H1 (cell line): Measurements from ENCODE around the gene PPP6R1. TPM values are rescaled to one million over a fixed set of nuclear protein-coding genes. Genes with fewer than 3 reads are reported as not detected.

Experiments
- CTCF ChIA-PET: fragments of 300-600 bp; sonication (Branson Sonifier 250); formaldehyde crosslinking; loops from one replicate; lab custom pipeline; 2021; ENCODE audit not compliant: partially characterized antibody; lab: Charles Lee
- POLR2A ChIA-PET: fragments of 300-600 bp; sonication (Branson Sonifier 250); formaldehyde crosslinking; loops from one replicate; lab custom pipeline; 2021; ENCODE audit warnings: inconsistent platforms; ENCODE audit not compliant: partially characterized antibody; lab: Charles Lee
- DNase-seq, 2 experiments: peaks; one replicate each; pipeline versions ENCODE4 v3.0.0 to v3.0.0-alpha.2; 2010 to 2022; ENCODE audit warnings: low spot score in 2 of 2, low read depth in 1 of 2, mixed read lengths in 1 of 2
- FAIRE-seq: peaks from 2 replicates; lab custom pipeline; 2011; peaks lifted over from hg19 to GRCh38; lab: Jason Lieb, UNC
- H2AFZ ChIP-seq: 2 replicates; pipeline ENCODE4 v1.8.1; 2012; ENCODE audit warnings: low read length, inconsistent platforms
- H2AK5ac ChIP-seq: 2 replicates; pipeline ENCODE4 v1.6.1; 2013; ENCODE audit warnings: low read depth, low read length
- H2BK120ac ChIP-seq: replicated peaks from 2 replicates; pipeline ENCODE3; 2013; ENCODE audit warnings: low read depth, low read length, inconsistent platforms
- H2BK12ac ChIP-seq: 2 replicates; pipeline ENCODE4 v1.6.1; 2013; ENCODE audit warnings: low read depth, low read length
- H2BK15ac ChIP-seq: 2 replicates; pipeline ENCODE4 v1.6.1; 2013; ENCODE audit warnings: low read length
- H2BK20ac ChIP-seq: 2 replicates; pipeline ENCODE4 v1.6.1; 2013; ENCODE audit warnings: low read length
- H2BK5ac ChIP-seq: 2 replicates; pipeline ENCODE4 v1.6.1; 2013; ENCODE audit warnings: low read depth, low read length
- H3K14ac ChIP-seq: 2 replicates; pipeline ENCODE4 v1.6.1; 2013; ENCODE audit warnings: inconsistent platforms; ENCODE audit not compliant: insufficient read length
- H3K18ac ChIP-seq: 2 replicates; pipeline ENCODE4 v1.6.1; 2013; ENCODE audit warnings: low read length; ENCODE audit errors: extremely low read depth
- H3K23ac ChIP-seq: 2 replicates; pipeline ENCODE4 v1.6.1; 2013; ENCODE audit warnings: inconsistent platforms; ENCODE audit not compliant: insufficient read length
- H3K23me2 ChIP-seq: 2 replicates; pipeline ENCODE4 v1.6.1; 2013; ENCODE audit warnings: low read depth, low read length
- H3K27ac ChIP-seq: 2 replicates; pipeline ENCODE4 v1.6.1; 2011; ENCODE audit warnings: low read depth, low read length, inconsistent platforms
- H3K27me3 ChIP-seq, 4 experiments: replicated peaks in 1 of 4; 1 replicate in 1 of 4; 2 replicates in 3 of 4; pipeline versions ENCODE4 v1.6.1 to v1.8.1; 2011 to 2013; ENCODE audit warnings: low read length in 3 of 4, mild to moderate bottlenecking in 3 of 4, inconsistent platforms in 2 of 4, mixed read lengths in 2 of 4, moderate library complexity in 1 of 4; ENCODE audit not compliant: control insufficient read depth in 3 of 4, insufficient read depth in 3 of 4; ENCODE audit errors: extremely low read depth in 1 of 4
- H3K36me3 ChIP-seq, 4 experiments: 2 replicates each; pipeline versions ENCODE4 v1.6.1 to v1.8.1; 2011 to 2013; ENCODE audit warnings: mild to moderate bottlenecking in 4 of 4, low read length in 3 of 4, moderate library complexity in 2 of 4, control low read depth in 1 of 4, inconsistent platforms in 1 of 4; ENCODE audit not compliant: insufficient read depth in 4 of 4, control insufficient read depth in 2 of 4
- H3K4ac ChIP-seq: replicated peaks from 2 replicates; pipeline ENCODE3; 2013; ENCODE audit warnings: low read length, low read depth, mixed read lengths, inconsistent platforms; ENCODE audit not compliant: insufficient read length
- H3K4me1 ChIP-seq, 4 experiments: replicated peaks in 1 of 4; 1 replicate in 1 of 4; 2 replicates in 3 of 4; pipeline versions ENCODE4 v1.6.1 to v1.8.1; 2011 to 2013; ENCODE audit warnings: low read length in 3 of 4, inconsistent platforms in 2 of 4, mixed read lengths in 1 of 4; ENCODE audit not compliant: insufficient read depth in 4 of 4, control insufficient read depth in 3 of 4
- H3K4me2 ChIP-seq, 2 experiments: 2 replicates each; pipeline versions ENCODE4 v1.6.1 to v1.8.1; 2011 to 2013; ENCODE audit warnings: low read depth in 2 of 2, low read length in 2 of 2, control low read depth in 1 of 2, inconsistent platforms in 1 of 2, mild to moderate bottlenecking in 1 of 2; ENCODE audit not compliant: insufficient read depth in 1 of 2
- H3K4me3 ChIP-seq, 4 experiments: fragments of 200-600, 300-600 bp in 1 of 4; sonication (generic), shearing (Covaris generic), sonication (Bioruptor Twin) in 1 of 4; 2 replicates each; pipeline versions ENCODE4 v1.5.1 to v1.8.1; 2011 to 2016; ENCODE audit warnings: low read length in 4 of 4, low read depth in 3 of 4, control low read depth in 2 of 4, inconsistent platforms in 2 of 4, mild to moderate bottlenecking in 2 of 4, mixed read lengths in 1 of 4, moderate library complexity in 1 of 4; ENCODE audit not compliant: insufficient read depth in 2 of 4; ENCODE audit errors: extremely low read depth in 1 of 4
- H3K56ac ChIP-seq: replicated peaks from 2 replicates; pipeline ENCODE3; 2013; ENCODE audit warnings: low read depth, mild to moderate bottlenecking, mixed read lengths, low read length, inconsistent platforms; ENCODE audit not compliant: insufficient read length
- H3K79me1 ChIP-seq: 2 replicates; pipeline ENCODE4 v1.6.1; 2013; ENCODE audit warnings: low read depth, low read length, control low read depth
- H3K79me2 ChIP-seq, 2 experiments: 2 replicates each; pipeline versions ENCODE4 v1.6.1 to v1.8.1; 2012 to 2013; ENCODE audit warnings: low read length in 2 of 2, mild to moderate bottlenecking in 2 of 2, inconsistent platforms in 1 of 2; ENCODE audit not compliant: insufficient read depth in 2 of 2, control insufficient read depth in 1 of 2
- H3K9ac ChIP-seq, 4 experiments: replicated peaks in 1 of 4; 1 replicate in 1 of 4; 2 replicates in 3 of 4; pipeline versions ENCODE4 v1.6.1 to v1.8.1; 2011 to 2013; ENCODE audit warnings: low read depth in 3 of 4, low read length in 3 of 4, control low read depth in 2 of 4, mild to moderate bottlenecking in 2 of 4, moderate library complexity in 2 of 4, inconsistent platforms in 1 of 4; ENCODE audit errors: extremely low read depth in 1 of 4
- H3K9me3 ChIP-seq, 2 experiments: 2 replicates each; pipeline versions ENCODE4 v1.6.1 to v1.8.1; 2012 to 2013; ENCODE audit warnings: mild to moderate bottlenecking in 2 of 2, moderate library complexity in 2 of 2, control low read depth in 1 of 2, inconsistent platforms in 1 of 2, low read depth in 1 of 2, low read length in 1 of 2, mixed read lengths in 1 of 2; ENCODE audit not compliant: insufficient read depth in 2 of 2
- H4K20me1 ChIP-seq, 2 experiments: replicated peaks in 1 of 2; 2 replicates each; pipeline versions ENCODE3 to v1.8.1; 2011 to 2013; ENCODE audit warnings: inconsistent platforms in 2 of 2, low read length in 2 of 2, mild to moderate bottlenecking in 1 of 2; ENCODE audit not compliant: insufficient read depth in 2 of 2, control insufficient read depth in 1 of 2
- H4K5ac ChIP-seq: 2 replicates; pipeline ENCODE4 v1.6.1; 2013; ENCODE audit warnings: low read length, low read depth, mixed read lengths, inconsistent platforms; ENCODE audit not compliant: insufficient read length
- H4K8ac ChIP-seq: 2 replicates; pipeline ENCODE4 v1.8.0; 2013; ENCODE audit warnings: mild to moderate bottlenecking, moderate library complexity, low read length, inconsistent platforms; ENCODE audit not compliant: insufficient read depth; ENCODE audit errors: extremely low read depth
- H4K91ac ChIP-seq: replicated peaks from 2 replicates; pipeline ENCODE3; 2013; ENCODE audit warnings: low read length, mixed read lengths, inconsistent platforms; ENCODE audit not compliant: insufficient read length
- ASH2L ChIP-seq: fragments of 200-600, 300-600 bp; sonication (generic); IDR thresholded peaks from one replicate; pipeline ENCODE4 v1.7.1; 2017; ENCODE audit warnings: low read length
- ATF3 ChIP-seq: IDR thresholded peaks from 2 replicates; pipeline ENCODE4 v1.6.1; 2011; ENCODE audit warnings: low read depth, mild to moderate bottlenecking, low read length; ENCODE audit not compliant: insufficient read depth
- BRCA1 ChIP-seq: IDR thresholded peaks from 2 replicates; pipeline ENCODE4 v1.6.1; 2012; ENCODE audit warnings: low read depth, low read length, improper control_type of control experiment
- CREB1 ChIP-seq: IDR thresholded peaks from 2 replicates; pipeline ENCODE4 v1.6.1; 2012; ENCODE audit warnings: inconsistent platforms
- JUN ChIP-seq: IDR thresholded peaks from 2 replicates; pipeline ENCODE4 v1.6.1; 2011; ENCODE audit warnings: low read depth, mild to moderate bottlenecking, improper control_type of control experiment, low read length
- JUND ChIP-seq: IDR thresholded peaks from 2 replicates; pipeline ENCODE4 v1.6.1; 2011; ENCODE audit warnings: mild to moderate bottlenecking, improper control_type of control experiment, low read length
- MAX ChIP-seq: IDR thresholded peaks from 2 replicates; pipeline ENCODE4 v1.6.1; 2012; ENCODE audit warnings: inconsistent platforms
- RFX5 ChIP-seq: IDR thresholded peaks from 2 replicates; pipeline ENCODE4 v1.6.1; 2011; ENCODE audit warnings: low read depth, low read length, improper control_type of control experiment, borderline replicate concordance
- TAF1 ChIP-seq: IDR thresholded peaks from 2 replicates; pipeline ENCODE4 v1.6.1; 2011; ENCODE audit warnings: mild to moderate bottlenecking, low read depth, low read length
- TBP ChIP-seq: IDR thresholded peaks from 2 replicates; pipeline ENCODE4 v1.6.1; 2011; ENCODE audit warnings: low read depth, low read length, improper control_type of control experiment
- WGBS, 2 experiments: shearing (Covaris generic) in 1 of 2; methylation state at CpG; one replicate each; pipeline versions ENCODE4 v1.1.6 to v1.1.7; 2013 to 2015; ENCODE audit warnings: low lambda C conversion rate in 2 of 2, mixed read lengths in 2 of 2, inconsistent platforms in 1 of 2, low coverage in 1 of 2, missing lambda C conversion rate in 1 of 2; ENCODE audit not compliant: insufficient replicate concordance in 2 of 2, insufficient coverage in 1 of 2, insufficient read length in 1 of 2; ENCODE audit errors: extremely low coverage in 1 of 2, missing lambda C conversion rate in 1 of 2; 5-methylcytosine and 5-hydroxymethylcytosine counted together
- polyA plus RNA-seq, 7 experiments: library from polyadenylated mRNA; depleted of rRNA in 3 of 7; stranded (reverse) in 5 of 7; unstranded in 2 of 7; fragments of >200 nt in 5 of 7; fragments of 200-250 nt in 2 of 7; gene quantifications; 1 replicate in 5 of 7; 2 replicates in 1 of 7; 4 replicates in 1 of 7; pipeline versions ENCODE4 v1.2.1 to v1.2.3, GENCODE V29; 2011 to 2013; ENCODE audit warnings: missing spikeins in 2 of 7, mixed read lengths in 2 of 7
- total RNA-seq: library from RNA; stranded (reverse); fragmentation: NEBNext Ultra II Directional; extraction: Animal tissue kit (Norgen Biotek cat#: 25700); gene quantifications from 2 replicates; pipeline ENCODE4 v1.2.1, GENCODE V29; 2021

Gene PPP6R1
- total and polyA plus RNA-seq, 2 of the 8 experiments (the other 6 are each of a cell fraction or from before 2014, with no cell fraction given): 36.4 to 74.4 TPM

- Histone ChIP-seq H3K4me2 (peak overlapping the region; percentile 47 to 53; a peak in 3 of 4 replicates), H3K4ac (no peak overlapping the region), H3K79me2 (no peaks in the 10 kb centered on the region), H3K9ac (no peak overlapping the region), H2AK5ac (no peak overlapping the region), H3K23ac (no peak overlapping the region), H3K23me2 (no peaks in the 10 kb centered on the region; the same call in 1 of the 2 replicates), H3K27me3 (no peaks in the 10 kb centered on the region; a peak in 1 of 7 replicates), H3K56ac (no peak overlapping the region), H2BK120ac (no peak overlapping the region), H3K79me1 (no peaks in the 10 kb centered on the region), H3K36me3 (no peaks in the 10 kb centered on the region), H2BK5ac (no peak overlapping the region), H2BK12ac (peak overlapping the region; percentile 60; the same call in 1 of the 2 replicates), H3K14ac (no peak overlapping the region), H3K4me3 (no peak overlapping the region), H4K20me1 (no peaks in the 10 kb centered on the region), H4K91ac (no peak overlapping the region), H4K5ac (no peak overlapping the region), H2AFZ (peak overlapping the region; percentile 68; the same call in 1 of the 2 replicates), H3K18ac (no peak overlapping the region; the same call in 1 of the 2 replicates), H2BK20ac (no peak overlapping the region), H3K27ac (no peak overlapping the region), H4K8ac (0 out of 2 replicates have a peak overlapping the region, but pooled peaks have one; percentile 3), H3K4me1 (peaks cover 0 to 3% (median under 1%) of the 10 kb centered on the region in 4 experiments; a peak in 2 of 7 replicates), H3K9me3 (peaks cover 0 to under 1% of the 10 kb centered on the region in 2 experiments; a peak in 1 of 4 replicates), H2BK15ac (no peak overlapping the region)
- 63% methylated on average over 26 of the region's 29 CpGs; no CpG with 5 or more reads in 1 of the 2 experiments for WGBS, 2 experiments
- ChIA-PET POLR2A (interaction anchor here (0.9 to 1.1 kb wide), 5 partner anchors 9 to 201 kb away, joined by 3 to 4 read pairs (median 3); partner anchors contain the start of gene UBE2S), CTCF (interaction anchor here (0.8 to 1.5 kb wide), 5 partner anchors 9 to 71 kb away, joined by 3 to 5 read pairs (median 4); partner anchors contain the start of gene DNAAF3)
- TF ChIP-seq ASH2L (no peak), CREB1 (no peak), TBP (peak; percentile 40; the same call in 1 of the 2 replicates), TAF1 (0 out of 2 replicates have a peak, but pooled peaks have one; percentile 38), JUND (peak; percentile 95), BRCA1 (no peak), JUN (0 out of 2 replicates have a peak, but pooled peaks have one; percentile 57), RFX5 (no peak), MAX (peak; percentile 24; the same call in 1 of the 2 replicates), ATF3 (0 out of 2 replicates have a peak, but pooled peaks have one; percentile 27)
- peak in 1 of 2 experiments; percentile 74 for DNase-seq
- no peak for FAIRE-seq
Observed at GRCh38 chr19:55206664-55207500, 51.9 kb downstream of the PPP6R1 start.
